ENCODE data around the gene SOCS1. TPM values are rescaled to one million over a fixed set of nuclear protein-coding genes. Genes with fewer than 3 reads are reported as not detected.

SOCS1 gene
- total and polyA plus RNA-seq, 2 donors (not counting 3 experiments of a cell fraction or from before 2014, with no cell fraction given) = 1.1 to 1.7 TPM

DNA sequence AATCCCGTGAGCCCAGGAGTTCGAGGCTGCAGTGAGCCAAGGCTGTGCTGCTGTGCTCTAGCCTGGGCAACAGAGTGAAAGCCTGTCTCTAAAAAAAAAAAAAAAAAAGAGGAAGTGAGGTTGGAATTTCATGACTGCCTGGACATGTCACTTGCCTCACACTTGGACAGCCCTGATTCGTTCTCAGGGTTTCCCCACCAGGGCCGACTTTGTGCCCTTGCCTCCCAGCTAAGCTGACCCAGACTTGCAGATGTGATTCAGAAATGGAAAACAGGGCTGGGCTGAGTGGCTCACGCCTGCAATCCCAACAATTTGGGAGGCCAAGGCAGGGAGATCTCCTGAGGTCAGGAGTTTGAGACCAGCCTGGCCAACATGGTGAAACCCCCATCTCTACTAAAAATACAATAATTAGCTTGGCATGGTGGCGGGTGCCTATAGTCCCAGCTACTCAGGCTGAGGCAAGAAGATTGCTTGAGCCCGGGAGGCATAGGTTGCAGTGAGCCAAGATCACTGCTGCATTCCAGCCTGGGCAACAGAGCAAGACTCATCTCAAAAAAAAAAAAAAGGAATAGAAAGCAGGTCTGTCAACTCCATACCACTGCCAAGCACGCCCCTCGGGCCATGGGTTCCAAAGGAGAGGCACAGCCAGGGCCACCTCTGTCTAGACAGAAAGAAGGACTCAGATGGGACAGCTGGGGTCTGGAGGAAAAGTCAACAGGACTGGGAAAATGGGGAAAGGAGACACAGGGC, 46.9 kb downstream of the SOCS1 start:
- intact Hi-C loops (cut with micrococcal nuclease) = no loop called here
- FAIRE-seq (no peak), DNase-seq (ENCODE audit: low read depth, low spot score) (no peak)
- no peak for TF ChIP-seq MAX (IDR thresholded peaks at IDR 0.05; ENCODE audit: insufficient read depth, insufficient read length)
- TF ChIP-seq POLR2A (IDR thresholded peaks at IDR 0.05; ENCODE audit: low read depth, low read length) = no peak
- TF ChIP-seq, protein P1, sequence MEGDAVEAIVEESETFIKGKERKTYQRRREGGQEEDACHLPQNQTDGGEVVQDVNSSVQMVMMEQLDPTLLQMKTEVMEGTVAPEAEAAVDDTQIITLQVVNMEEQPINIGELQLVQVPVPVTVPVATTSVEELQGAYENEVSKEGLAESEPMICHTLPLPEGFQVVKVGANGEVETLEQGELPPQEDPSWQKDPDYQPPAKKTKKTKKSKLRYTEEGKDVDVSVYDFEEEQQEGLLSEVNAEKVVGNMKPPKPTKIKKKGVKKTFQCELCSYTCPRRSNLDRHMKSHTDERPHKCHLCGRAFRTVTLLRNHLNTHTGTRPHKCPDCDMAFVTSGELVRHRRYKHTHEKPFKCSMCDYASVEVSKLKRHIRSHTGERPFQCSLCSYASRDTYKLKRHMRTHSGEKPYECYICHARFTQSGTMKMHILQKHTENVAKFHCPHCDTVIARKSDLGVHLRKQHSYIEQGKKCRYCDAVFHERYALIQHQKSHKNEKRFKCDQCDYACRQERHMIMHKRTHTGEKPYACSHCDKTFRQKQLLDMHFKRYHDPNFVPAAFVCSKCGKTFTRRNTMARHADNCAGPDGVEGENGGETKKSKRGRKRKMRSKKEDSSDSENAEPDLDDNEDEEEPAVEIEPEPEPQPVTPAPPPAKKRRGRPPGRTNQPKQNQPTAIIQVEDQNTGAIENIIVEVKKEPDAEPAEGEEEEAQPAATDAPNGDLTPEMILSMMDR (IDR thresholded peaks at IDR 0.05; ENCODE audit: extremely low read depth in 1 of 2, insufficient read depth in 1 of 2, low read depth in 1 of 2, low read length in 2 of 2) = no peak
- TF ChIP-seq FOS (IDR thresholded peaks at IDR 0.05; ENCODE audit: borderline replicate concordance, insufficient read depth, low read length) = no peak
- no peak for TF ChIP-seq GATA2 (IDR thresholded peaks at IDR 0.05; ENCODE audit: insufficient read depth, insufficient read length, low read depth, low read length)
- no peak for TF ChIP-seq MYC (IDR thresholded peaks at IDR 0.05; ENCODE audit: low read depth, low read length)
- no peak for TF ChIP-seq JUN (IDR thresholded peaks at IDR 0.05; ENCODE audit: borderline replicate concordance, insufficient read depth, insufficient read length, low read depth)
- no peak for TF ChIP-seq EZH2 (IDR thresholded peaks at IDR 0.05; ENCODE audit: borderline replicate concordance, low read depth, low read length, severe bottlenecking)
- TF ChIP-seq POLR2AphosphoS5 (IDR thresholded peaks at IDR 0.05; ENCODE audit: insufficient read depth, low read depth, low read length) = no peak
- Histone ChIP-seq H3K9me1 (replicated peaks; ENCODE audit: control insufficient read depth, extremely low read depth, insufficient read depth, low read length) (no peaks in the 10 kb centered on the region), H3K79me2 (ENCODE audit: control insufficient read depth, insufficient read depth, low read length) (no peaks in the 10 kb centered on the region), H4K20me1 (replicated peaks; ENCODE audit: control insufficient read depth, extremely low read depth, insufficient read depth, low read length) (no peaks in the 10 kb centered on the region), H3K9me3 (replicated peaks; ENCODE audit: control insufficient read depth, insufficient read depth, low read length) (no peaks in the 10 kb centered on the region), H3K4me2 (ENCODE audit: insufficient read depth, low read length) (no peak overlapping the region), H3K4me3 (replicated peaks in 1 of 3; ENCODE audit: insufficient read depth in 1 of 3, low read depth in 1 of 3, low read length in 3 of 3) (no peak overlapping the region), H2AFZ (ENCODE audit: low read depth, low read length) (no peak overlapping the region), H3K27ac (ENCODE audit: insufficient read depth, low read depth, low read length) (no peak overlapping the region), H3K36me3 (ENCODE audit: control insufficient read depth in 2 of 2, extremely low read depth in 1 of 2, insufficient read depth in 2 of 2, low read length in 2 of 2) (no peaks in the 10 kb centered on the region), H3K9ac (replicated peaks; ENCODE audit: extremely low read depth, insufficient read depth, low read length) (no peak overlapping the region), H3K4me1 (ENCODE audit: control insufficient read depth, extremely low read depth, insufficient read depth, low read length) (no peaks in the 10 kb centered on the region), H3K27me3 (ENCODE audit: control insufficient read depth in 2 of 2, insufficient read depth in 2 of 2, low read length in 2 of 2) (no peaks in the 10 kb centered on the region)
- BruUV-seq (replicated peaks) = no TSS peak
- dilution Hi-C loops (cut with MboI; ENCODE audit: extremely low pct_ligation_motif_present, low sequenced_read_pairs) = no loop called here
- ChIA-PET CTCF (interaction anchor here (0.9 to 2.4 kb wide), 2 partner anchors 9 to 238 kb away, joined by 4 to 13 read pairs; no protein-coding TSS in a partner anchor), POLR2A (no interaction called here)
